Myocyte (in vitro differentiated cells): Measurements from ENCODE around the gene PROK2. TPM values are rescaled to one million over a fixed set of nuclear protein-coding genes. Genes with fewer than 3 reads are reported as not detected.

Source experiments
- DNase-seq: peaks from one replicate; pipeline ENCODE4 v3.0.0-alpha.2; 2012; ENCODE audit warnings: low read depth
- total RNA-seq: library from RNA; depleted of rRNA; stranded (reverse); fragments of >200 nt; gene quantifications from 2 replicates; pipeline ENCODE4 v1.2.3, GENCODE V29; 2014

Gene PROK2
- total RNA-seq, 1 donor from 2014 or later = not detected

GRCh38 chr3:71787851-71788405 lies 3.0 kb upstream of the PROK2 start:
- no peak for DNase-seq

GRCh38 chr3:71786551-71786950 lies 1.6 kb upstream of the PROK2 start:
- DNase-seq = no peak

DNA sequence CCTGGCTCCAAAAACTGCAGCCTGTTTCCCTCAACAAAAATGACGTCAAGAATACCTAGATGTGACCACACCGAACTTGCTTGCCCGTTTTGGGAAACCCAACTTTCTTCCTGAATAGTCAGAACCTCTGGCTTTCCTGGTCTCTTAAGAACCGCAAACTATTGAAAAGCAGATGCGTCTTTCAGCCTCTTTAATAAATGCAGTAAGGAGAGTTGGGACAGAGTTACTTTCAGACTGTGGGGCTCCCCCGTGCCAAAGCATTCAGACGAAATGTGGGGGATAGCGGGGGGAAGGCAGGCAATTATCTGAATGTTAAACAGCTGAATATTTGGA lies 1.2 kb upstream of the PROK2 start:
- DNase-seq = no peak

DNA sequence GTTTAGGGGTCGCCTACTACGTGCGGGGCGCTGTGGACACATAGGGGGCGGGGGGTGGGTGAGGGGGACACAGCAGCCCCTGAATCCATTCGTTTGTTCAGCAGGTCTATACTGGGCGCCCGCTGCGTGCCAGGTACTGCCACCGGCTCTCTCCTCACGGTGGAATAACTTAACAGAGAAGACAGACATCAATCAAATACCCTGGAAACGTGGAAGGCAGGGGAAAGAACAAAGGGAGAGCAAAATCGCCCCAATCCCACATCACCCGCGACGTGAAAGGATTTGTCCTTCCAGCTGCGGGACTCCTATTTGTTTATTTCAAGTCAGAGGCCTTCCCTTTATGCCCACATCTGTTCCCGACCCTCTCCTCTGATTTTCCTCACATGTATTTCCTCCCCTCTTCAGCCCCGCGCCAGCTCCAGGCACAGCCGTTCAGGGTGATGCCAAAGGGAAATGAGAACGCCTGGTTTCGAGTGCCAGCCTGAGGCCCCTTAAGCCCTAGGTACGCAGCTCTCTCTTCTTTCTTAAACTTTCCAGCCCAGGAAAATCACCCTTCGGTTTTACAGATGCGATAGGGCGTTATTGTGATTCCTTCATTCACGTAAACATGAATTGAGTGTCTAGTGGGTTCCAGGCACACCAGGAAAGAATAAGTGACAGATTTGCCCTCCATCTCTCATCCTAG lies 726 bp upstream of the PROK2 start:
- no peak for DNase-seq

- no peak for DNase-seq
Observed at GRCh38 chr3:71784201-71784913, 591 bp downstream of the PROK2 start.

GRCh38 chr3:71783152-71783551 lies 1.8 kb downstream of the PROK2 start:
- no peak for DNase-seq

DNA sequence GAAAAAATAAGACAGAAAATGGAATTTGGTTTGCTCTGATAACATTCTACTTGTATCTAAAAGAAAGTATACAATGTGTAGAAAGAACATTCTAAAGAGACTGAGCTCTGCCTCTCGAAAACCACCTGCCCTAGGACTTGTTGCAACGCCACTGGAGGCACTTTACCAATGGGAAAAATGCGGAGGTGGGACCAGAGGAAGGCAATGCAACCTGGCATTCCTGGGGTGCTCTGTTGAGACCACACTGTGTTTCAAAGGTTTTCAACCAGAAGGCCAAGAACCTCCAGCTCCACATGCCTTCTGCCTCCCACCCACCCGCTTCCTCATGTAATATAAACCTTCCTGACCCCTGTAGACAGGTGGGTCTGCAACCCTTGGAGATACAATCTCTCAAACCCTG lies 4.5 kb downstream of the PROK2 start:
- no peak for DNase-seq

- no peak for DNase-seq
Observed at GRCh38 chr3:71779674-71780377, 5.1 kb downstream of the PROK2 start.

DNA sequence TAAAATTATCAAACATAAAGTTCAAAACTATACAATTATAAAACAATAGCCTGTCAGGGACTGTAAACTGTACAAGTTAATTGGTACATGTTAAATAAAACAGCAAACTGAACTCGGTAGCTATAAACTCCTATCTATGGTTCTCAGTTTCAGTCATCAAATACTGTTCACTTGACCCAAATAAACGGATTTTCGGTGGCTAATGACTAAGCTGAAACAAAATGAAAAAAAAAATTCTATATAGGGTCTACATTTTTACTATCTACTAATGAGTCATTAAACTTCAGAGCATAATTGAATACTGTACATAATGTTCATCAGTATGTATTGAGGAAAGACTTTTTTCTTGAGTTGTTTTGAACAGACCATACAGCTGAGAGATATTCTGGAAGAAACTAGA lies 6.6 kb downstream of the PROK2 start:
- no peak for DNase-seq

DNA sequence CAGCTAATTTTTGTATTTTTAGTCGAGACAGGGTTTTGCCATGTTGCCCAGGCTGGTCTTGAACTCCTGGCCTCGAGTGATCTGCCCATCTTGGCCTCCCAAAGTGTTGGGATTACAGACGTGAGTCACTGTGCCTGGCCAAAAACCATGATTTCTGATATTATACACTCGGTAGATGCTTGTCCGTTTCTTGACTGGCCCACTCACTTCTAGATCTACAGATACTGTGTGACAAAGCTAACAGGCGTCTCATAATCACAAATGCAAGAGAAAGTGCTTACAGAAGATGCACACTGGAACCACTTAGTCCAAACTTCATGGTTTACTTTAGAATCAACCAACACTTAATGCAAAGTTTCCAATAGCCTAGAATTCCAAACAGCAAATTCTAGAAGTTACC lies 8.4 kb downstream of the PROK2 start:
- no peak for DNase-seq

- no peak for DNase-seq
Observed at GRCh38 chr3:71771884-71772283, 13.1 kb downstream of the PROK2 start.

- no peak for DNase-seq
Observed at GRCh38 chr3:71771126-71771525, 13.8 kb downstream of the PROK2 start.

- no peak for DNase-seq
Observed at GRCh38 chr3:71763426-71763825, 21.5 kb downstream of the PROK2 start.

DNA sequence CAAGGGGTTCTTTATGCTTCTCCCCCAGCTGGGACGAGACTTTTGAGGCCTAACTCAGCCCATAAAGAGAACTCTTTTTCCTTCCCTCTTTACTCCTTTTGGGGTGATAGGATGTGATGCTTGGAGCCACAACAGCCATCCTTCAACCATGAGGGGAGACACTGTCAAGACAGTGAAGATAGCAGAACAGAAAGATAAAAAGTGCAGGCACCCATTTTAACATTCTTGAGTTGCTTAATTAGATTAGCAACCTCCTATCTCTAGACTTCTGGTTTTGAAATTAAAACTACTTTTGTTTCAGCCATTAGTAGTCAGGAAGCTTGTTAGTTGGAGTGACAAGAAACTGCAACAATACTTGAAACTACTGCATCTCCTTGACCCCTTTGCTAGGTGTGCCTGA lies 24.8 kb downstream of the PROK2 start:
- no peak for DNase-seq

GRCh38 chr3:71759401-71759800 lies 25.5 kb downstream of the PROK2 start:
- DNase-seq = no peak

GRCh38 chr3:71758091-71758490 lies 26.9 kb downstream of the PROK2 start:
- no peak for DNase-seq

DNA sequence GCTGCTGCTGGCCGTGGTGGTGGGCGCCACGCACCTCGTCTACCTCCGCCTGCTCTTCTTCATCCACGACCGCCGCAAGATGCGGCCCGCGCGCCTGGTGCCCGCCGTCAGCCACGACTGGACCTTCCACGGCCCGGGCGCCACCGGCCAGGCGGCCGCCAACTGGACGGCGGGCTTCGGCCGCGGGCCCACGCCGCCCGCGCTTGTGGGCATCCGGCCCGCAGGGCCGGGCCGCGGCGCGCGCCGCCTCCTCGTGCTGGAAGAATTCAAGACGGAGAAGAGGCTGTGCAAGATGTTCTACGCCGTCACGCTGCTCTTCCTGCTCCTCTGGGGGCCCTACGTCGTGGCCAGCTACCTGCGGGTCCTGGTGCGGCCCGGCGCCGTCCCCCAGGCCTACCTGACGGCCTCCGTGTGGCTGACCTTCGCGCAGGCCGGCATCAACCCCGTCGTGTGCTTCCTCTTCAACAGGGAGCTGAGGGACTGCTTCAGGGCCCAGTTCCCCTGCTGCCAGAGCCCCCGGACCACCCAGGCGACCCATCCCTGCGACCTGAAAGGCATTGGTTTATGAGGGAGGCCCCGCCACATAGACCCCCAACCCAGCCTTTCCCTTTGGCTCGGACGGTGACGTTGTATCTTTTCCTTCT lies 30.2 kb downstream of the PROK2 start:
- no peak for DNase-seq

DNA sequence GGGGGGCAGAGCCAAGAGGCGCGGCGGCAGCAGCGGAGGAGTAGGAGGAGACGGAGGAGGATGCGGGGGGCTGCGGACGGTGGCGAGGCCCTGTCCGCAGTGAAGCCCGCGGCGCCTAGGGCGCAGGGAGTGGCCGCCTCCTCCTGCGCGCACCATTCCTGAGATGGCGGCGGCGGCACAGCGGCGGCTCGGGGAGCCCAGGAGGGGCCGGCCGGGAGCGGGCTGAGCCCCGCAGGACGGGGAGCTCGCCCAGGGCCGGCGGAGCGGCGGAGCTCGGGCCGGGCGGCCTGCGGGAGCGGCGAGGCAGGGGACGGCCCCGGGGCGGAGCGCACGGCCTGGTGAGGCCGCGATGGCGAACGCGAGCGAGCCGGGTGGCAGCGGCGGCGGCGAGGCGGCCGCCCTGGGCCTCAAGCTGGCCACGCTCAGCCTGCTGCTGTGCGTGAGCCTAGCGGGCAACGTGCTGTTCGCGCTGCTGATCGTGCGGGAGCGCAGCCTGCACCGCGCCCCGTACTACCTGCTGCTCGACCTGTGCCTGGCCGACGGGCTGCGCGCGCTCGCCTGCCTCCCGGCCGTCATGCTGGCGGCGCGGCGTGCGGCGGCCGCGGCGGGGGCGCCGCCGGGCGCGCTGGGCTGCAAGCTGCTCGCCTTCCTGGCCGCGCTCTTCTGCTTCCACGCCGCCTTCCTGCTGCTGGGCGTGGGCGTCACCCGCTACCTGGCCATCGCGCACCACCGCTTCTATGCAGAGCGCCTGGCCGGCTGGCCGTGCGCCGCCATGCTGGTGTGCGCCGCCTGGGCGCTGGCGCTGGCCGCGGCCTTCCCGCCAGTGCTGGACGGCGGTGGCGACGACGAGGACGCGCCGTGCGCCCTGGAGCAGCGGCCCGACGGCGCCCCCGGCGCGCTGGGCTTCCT lies 31.0 kb downstream of the PROK2 start, which contains the start of gene GPR27:
TSS of gene GPR27 (plus strand) at position 155 of the 909 bp plus-strand sequence. CDS start at position 350, 195 bp downstream.
- peak; percentile 2 for DNase-seq

DNA sequence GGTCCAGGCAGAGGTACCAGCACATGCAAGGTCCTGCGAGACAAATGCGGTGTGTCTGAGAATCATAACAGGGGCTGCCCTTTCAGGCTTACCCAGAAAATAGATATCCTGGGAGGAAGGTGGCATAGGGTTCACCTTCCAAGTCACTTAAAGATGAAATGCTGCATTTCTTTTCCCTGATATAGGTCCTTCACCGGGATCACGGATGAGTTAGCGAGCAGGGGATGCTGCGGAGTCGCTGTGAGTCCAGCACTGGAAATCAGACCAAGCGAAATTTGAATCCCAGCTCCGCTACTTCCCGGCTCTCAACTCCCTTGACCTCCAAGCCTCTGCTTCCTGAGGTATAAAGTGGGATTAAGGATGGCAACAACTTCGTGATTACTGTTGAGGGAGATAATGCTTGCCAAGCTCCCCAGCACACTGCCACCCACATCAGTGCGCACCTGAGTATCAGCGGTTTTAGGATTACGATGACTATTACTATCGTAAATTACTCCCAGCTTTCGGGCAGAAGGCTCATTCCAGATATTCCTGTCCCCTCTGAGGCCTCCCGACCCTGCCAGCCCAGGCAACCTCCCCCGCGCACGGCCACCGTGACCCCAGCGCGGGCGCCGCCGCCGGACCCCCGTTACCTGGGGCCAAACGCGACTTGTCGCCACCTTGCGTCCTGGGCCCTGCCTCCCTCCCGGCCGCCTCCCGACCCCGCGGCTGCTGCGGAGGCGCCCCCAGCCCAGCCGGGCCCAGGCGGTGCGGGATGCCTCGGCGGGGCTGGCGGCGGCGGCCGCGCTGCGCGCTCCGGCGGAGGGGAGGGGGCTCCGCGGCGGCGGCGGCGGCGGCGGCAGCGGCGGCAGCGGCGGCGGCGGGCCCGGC lies 31.9 kb downstream of the PROK2 start:
- DNase-seq = no peak

DNA sequence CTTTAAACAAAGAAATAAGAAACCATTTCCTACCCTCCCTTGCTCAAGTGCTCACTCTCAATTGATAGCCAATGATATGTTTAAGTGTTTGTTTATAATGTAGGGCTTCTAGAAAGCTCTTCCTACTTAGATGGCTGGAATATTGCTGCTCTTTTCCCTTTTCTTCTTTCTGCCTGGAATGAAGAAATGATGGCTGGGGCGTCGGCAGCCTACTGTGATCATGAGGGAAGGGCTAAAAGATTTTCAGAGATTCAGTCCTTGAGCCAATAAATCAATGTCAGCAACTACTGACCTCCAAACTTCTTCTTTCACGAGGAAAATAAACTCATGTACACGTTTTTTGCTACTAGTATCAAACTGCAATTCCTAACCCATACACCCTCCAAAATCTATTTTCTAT lies 33.3 kb downstream of the PROK2 start:
- no peak for DNase-seq
